HG02642 (cell line): ENCODE data around the gene DDX28.
A peak's percentile ranks its signal among the peaks of the same experiment; 100 is the strongest.

Source experiments
- ATAC-seq: cut with Tn5 transposase; IDR thresholded peaks from one replicate; pipeline ENCODE4 v1.9.1; 2021; ENCODE audit warnings: mild to moderate bottlenecking; ENCODE audit not compliant: unreplicated experiment, poor library complexity

DDX28 gene

GRCh38 chr16:68022728-68023537, at the start of gene DDX28, which contains the start of gene DUS2:
Gene DDX28, minus strand, starts transcription at chr16:68023232. Its CDS starts 30 bp downstream, at chr16:68023202.
Gene DUS2, plus strand, starts transcription at chr16:68023284. Its CDS starts 14,740 bp downstream, at chr16:68038024.
- ATAC-seq = peak; percentile 87

GRCh38 chr16:68072038-68072695, 49.1 kb upstream of the DDX28 start:
- ATAC-seq = no peak

- ATAC-seq = no peak
Measured at GRCh38 chr16:68071518-68071901, 48.5 kb upstream of the DDX28 start.

- ATAC-seq = peak; percentile 35
Measured at GRCh38 chr16:68070806-68071517, 47.9 kb upstream of the DDX28 start.

- peak; percentile 24 for ATAC-seq
Measured at GRCh38 chr16:68070249-68070730, 47.3 kb upstream of the DDX28 start.

- no peak for ATAC-seq
Measured at GRCh38 chr16:68069511-68070248, 46.6 kb upstream of the DDX28 start.

GRCh38 chr16:68068926-68069325, 45.9 kb upstream of the DDX28 start:
- no peak for ATAC-seq

GRCh38 chr16:68066763-68067162, 43.7 kb upstream of the DDX28 start:
- ATAC-seq = no peak

- ATAC-seq = no peak
Measured at GRCh38 chr16:68065716-68066305, 42.8 kb upstream of the DDX28 start.

GRCh38 chr16:68064791-68065365, 41.8 kb upstream of the DDX28 start:
- ATAC-seq = no peak

GRCh38 chr16:68062910-68063393, 39.9 kb upstream of the DDX28 start:
- ATAC-seq = no peak

- ATAC-seq = no peak
Measured at GRCh38 chr16:68061396-68061795, 38.4 kb upstream of the DDX28 start.

GRCh38 chr16:68059804-68060203, 36.8 kb upstream of the DDX28 start:
- ATAC-seq = no peak

- ATAC-seq = no peak
Measured at GRCh38 chr16:68055395-68055794, 32.4 kb upstream of the DDX28 start.

- no peak for ATAC-seq
Measured at GRCh38 chr16:68049449-68049848, 26.4 kb upstream of the DDX28 start.

GRCh38 chr16:68047987-68048386, 25.0 kb upstream of the DDX28 start:
- no peak for ATAC-seq

GRCh38 chr16:68046106-68046505, 23.1 kb upstream of the DDX28 start:
- ATAC-seq = no peak

GRCh38 chr16:68041783-68042182, 18.8 kb upstream of the DDX28 start:
- no peak for ATAC-seq
